Glomerular endothelial cell (primary cell): ENCODE data around the gene PSMB7. TPM values are rescaled to one million over a fixed set of nuclear protein-coding genes. Genes with fewer than 3 reads are reported as not detected.
"Not testable (repeated sequence)": the region's sequence is repeated elsewhere in the genome, so short reads cannot be mapped to it uniquely, and the experiment has no call there.

Experiments used
- DNase-seq: peaks from one replicate; pipeline ENCODE4 v3.0.0-alpha.2; 2011; ENCODE audit warnings: low read depth, low spot score; ENCODE audit errors: extremely low read depth
- total RNA-seq: library from RNA; depleted of rRNA; stranded (reverse); fragments of >200 nt; gene quantifications from 2 replicates; pipeline ENCODE4 v1.2.3, GENCODE V29; 2015

Gene PSMB7
- total RNA-seq, 1 donor from 2014 or later = 264 TPM

DNA sequence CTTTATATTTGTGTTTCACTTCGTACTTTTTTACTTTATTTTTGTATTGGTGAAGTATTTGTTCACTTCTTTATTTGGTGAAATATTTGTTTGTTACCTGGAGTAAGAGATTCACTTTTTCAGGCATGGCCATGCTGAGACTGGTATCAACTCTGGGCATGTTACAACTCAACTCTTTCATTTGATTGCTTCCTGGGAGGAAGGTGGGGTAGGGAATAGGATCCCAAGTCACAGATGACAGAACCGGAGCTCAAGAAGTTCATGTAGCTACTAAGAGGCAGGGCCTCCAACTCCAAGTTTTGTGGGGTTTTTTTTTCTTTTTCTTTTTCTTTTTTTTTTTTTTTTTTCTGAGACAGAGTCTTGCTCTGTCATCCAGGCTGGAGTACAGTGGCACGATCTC is 28.9 kb upstream of the PSMB7 start:
- DNase-seq = no peak

DNA sequence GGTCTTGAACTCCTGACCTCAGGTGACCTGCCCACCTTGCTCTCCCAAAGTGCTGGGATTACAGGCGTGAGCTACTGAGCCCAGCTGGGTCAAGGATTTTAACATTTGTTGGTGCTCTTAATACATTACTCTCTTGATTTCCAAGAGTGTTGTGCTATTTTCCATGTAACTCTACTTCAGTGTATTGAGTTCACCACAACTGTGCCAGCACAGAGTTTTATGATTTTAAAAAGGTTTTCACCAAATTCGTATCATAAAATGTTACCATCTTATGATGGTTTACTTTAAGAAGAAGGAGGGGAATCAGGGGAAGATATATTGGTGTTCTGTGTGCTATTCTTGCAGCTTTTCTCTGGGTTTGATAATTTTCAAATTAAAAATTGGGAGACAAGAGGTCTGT is 28.4 kb upstream of the PSMB7 start:
- DNase-seq = no peak

DNA sequence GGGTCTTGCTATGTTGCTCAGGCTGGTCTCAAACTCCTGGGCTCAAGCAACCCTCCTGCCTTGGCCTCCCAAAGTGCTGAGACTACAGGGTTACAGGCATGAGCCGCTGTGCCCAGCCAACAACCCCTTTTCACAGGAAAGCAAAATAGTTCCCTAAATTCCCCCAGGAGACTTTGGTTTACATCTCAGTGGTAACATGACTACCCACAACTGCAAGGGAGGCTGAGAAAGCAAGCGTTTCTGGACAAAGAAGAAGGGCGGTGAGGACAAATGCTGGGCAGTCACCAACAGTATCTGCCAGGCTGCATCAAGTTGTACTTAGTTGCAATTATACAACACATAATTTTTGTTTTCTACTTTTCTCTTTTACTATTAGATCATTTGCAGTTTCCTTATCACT is 27.6 kb upstream of the PSMB7 start:
- no peak for DNase-seq

GRCh38 chr9:124442379-124442778 is 27.1 kb upstream of the PSMB7 start:
- no peak for DNase-seq

DNA sequence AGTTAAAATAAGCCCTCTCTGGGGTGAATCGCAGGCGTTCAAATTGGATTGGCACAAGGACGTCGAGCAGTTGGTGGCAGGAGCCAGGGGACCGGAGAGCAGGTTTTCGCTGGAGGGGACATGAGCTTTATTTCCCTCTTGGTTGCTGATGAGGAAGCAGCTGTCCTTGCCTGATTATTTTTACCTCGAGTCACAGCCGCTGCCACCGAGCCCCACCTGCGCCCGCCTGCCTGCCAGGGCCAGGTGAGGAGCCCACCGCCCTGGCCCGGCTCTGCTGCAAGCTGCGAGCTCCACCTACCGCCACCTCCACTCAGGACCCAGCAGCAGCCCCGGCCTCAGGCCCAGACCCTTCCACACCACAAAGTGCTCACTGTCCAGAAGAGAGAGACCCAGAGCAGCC is 26.0 kb upstream of the PSMB7 start:
- no peak for DNase-seq

GRCh38 chr9:124440786-124441185 is 25.5 kb upstream of the PSMB7 start:
- DNase-seq = no peak

DNA sequence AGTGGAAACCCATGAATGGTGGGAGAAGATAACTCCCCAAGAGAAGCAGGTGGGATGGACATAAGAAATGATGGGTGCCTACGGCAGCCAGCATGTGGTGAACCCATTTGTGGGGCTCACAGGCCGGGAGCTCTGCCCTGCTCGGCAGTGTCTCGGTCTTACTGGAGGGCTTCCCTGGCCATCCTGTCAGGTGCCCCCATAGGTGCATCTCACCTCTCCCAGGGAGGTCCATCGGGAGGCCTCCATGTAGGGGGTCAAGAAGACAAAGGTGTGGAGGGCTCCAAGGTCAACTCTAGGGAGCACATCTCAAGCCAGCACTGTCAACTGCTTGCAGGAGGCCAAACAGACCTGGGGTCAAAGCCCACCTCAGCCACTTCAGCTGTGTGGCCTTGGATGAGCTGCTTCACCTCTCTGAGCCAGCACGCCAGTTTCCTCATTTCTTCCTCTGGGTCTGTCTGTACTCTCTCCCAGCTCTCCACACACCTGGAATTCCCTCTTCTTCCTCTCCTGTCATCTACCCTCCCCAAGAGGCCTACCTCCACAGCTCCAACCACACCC is 24.5 kb upstream of the PSMB7 start:
- no peak for DNase-seq

- DNase-seq = no peak
Measured at GRCh38 chr9:124439086-124439485, 23.8 kb upstream of the PSMB7 start.

- DNase-seq = no peak
Measured at GRCh38 chr9:124438091-124438490, 22.8 kb upstream of the PSMB7 start.

GRCh38 chr9:124437086-124437485 is 21.8 kb upstream of the PSMB7 start:
- DNase-seq = no peak

- no peak for DNase-seq
Measured at GRCh38 chr9:124436320-124436719, 21.1 kb upstream of the PSMB7 start.

GRCh38 chr9:124429530-124429867 is 14.3 kb upstream of the PSMB7 start:
- no peak for DNase-seq

DNA sequence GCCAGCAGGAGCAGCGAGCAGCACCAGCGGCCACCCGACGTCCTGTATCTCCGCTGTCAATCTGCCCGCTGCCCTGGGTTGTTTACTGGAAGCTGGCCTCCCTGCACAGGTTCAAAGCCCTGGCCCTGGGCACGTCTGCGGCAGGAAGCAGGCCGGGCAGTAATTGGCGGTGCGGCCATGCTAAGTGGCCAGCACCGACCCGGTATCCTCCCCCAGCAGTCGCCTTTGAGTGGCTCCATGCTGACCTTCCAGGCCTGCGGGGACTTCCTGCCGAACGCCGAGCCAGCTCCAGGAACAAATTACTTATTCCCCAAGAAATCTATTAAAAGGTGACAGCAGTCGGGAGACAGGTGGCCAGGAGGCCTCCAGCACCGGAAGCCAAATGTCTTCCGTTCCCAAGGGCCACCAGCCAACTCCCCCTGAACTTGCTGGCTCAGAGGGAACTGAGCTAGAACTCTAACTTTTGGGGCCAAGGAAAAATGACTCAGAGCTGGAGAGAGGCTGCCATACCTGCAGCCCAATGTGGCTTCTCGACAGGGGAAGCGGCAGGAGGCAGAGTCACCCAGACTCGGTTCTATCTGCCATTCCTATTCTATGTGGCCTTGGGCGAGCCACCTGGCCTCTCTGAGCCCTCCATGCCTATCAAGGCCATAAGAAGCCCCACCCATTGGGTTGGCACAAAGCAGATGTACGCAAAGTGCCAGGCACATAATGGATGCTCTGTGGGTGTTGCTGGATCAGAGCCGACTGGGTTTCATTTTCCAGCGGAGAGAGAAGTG is 13.7 kb upstream of the PSMB7 start:
- no peak for DNase-seq

DNA sequence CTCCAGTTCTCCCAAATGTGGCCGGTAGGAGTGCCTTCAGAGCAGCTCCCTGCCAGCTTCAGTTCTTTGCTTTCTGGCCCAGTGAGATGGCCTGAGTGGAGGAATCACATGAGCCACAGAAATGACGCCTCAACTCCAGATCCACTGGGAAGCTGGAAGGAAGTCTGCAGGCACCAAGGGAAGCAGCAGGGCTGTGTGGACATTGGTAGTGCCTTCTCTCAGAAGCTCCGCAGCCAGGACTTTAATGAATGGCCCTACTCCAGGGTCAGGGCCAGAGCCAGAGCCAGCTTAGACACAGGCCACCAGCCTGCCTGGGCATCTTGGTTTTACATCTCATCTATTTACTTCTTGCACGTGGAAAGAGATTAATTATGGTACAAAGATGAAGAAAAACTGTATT is 12.0 kb upstream of the PSMB7 start:
- DNase-seq = no peak

DNA sequence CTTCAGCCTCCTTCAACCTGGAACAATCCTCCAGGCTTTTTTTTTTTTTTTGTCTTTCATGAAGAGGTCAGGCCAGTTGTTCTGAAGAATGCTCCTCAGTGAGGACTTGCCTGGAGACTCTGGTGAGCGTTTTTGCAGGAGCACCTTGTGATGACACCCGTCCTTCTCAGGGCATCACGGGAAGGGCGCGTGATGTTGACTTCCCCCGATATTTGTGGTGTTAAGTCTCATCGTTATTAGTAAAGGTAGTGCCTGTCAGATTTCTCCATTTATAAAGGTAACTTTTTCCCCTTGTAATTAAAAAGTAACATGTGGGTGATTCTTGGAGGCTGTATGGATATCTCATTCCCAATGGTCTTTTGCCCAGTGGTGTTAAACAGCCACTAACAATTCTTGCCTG is 11.1 kb upstream of the PSMB7 start:
- DNase-seq = no peak

GRCh38 chr9:124425733-124426132 is 10.5 kb upstream of the PSMB7 start:
- not testable (repeated sequence) for DNase-seq

- no peak for DNase-seq
Measured at GRCh38 chr9:124423591-124423990, 8.3 kb upstream of the PSMB7 start.

GRCh38 chr9:124423155-124423554 is 7.9 kb upstream of the PSMB7 start:
- no peak for DNase-seq

- no peak for DNase-seq
Measured at GRCh38 chr9:124420991-124421543, 5.8 kb upstream of the PSMB7 start.

DNA sequence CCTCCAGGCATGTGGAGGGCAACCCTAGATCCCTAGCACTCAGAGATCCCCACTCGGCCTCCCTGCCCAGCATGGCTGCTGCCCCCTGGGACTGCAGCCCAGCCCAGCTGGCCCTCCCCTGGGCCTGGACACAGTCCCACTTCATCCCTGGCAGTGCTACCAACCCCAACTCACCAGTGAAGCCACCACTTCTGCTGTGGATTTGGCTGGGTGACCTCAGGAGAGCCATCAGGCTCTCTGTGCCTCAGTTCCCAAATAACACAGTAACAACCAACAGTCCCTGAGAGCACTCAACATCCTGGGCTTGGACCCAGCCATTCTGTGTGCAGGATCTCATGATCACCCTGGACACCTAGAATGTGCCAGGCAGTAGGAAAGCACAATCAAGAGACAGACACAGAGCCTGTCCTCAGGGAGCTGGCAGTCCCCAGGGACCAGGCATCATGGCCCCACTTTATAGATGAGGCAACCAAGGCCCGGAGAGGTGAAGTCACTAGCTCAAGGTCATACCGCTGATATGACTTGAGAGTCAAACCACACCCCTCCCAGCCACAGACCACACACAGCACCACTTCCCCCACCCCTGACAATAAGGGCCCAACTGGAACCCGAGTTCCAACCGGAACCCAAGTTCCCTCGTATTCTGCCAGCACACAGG is 4.7 kb upstream of the PSMB7 start:
- DNase-seq = no peak

GRCh38 chr9:124415852-124416484 is 726 bp upstream of the PSMB7 start:
- DNase-seq = no peak

- DNase-seq = no peak
Measured at GRCh38 chr9:124414612-124415011, 630 bp downstream of the PSMB7 start.
